Cardiac fibroblast (primary cell): ENCODE measurements around the gene FASTKD3.

Experiments used
- DNase-seq, 2 donors: peaks; one replicate each; pipeline versions ENCODE4 v3.0.0 to v3.0.0-alpha.2; 2010; ENCODE audit warnings: low read depth in 2 of 2
- H3K4me3 ChIP-seq, 2 donors: replicated peaks in 1 of 2; 1 replicate in 1 of 2; 2 replicates in 1 of 2; pipeline ENCODE4 v1.5.1; 2011; ENCODE audit warnings: low read depth in 2 of 2, low read length in 2 of 2, mild to moderate bottlenecking in 2 of 2, moderate library complexity in 1 of 2
- CTCF ChIP-seq: IDR thresholded peaks from one replicate; pipeline ENCODE4 v1.5.1; 2011; ENCODE audit warnings: low read depth, mild to moderate bottlenecking, low read length, inconsistent platforms

FASTKD3 gene

DNA sequence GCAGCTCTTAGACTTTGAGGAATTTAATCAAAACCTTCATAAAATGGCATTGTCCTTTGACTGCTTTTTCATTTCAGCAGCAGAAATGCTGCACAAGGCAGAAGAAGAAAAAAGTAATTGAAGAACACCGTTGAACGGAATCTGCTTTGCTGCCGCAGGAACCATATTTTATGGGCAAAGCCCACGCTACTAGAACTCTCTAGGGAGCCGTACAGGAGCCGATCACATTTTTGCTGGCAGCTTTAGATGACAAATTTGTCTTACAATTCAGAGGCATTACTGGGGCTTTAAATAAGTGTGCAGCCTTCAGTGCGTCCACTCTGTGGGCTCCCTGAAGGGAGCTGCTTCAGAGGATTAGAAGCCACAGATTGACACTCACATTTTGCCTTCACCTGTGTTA is 23.3 kb downstream of the FASTKD3 start:
- TF ChIP-seq CTCF: no peak
- no peak for DNase-seq
- no peak overlapping the region for H3K4me3 ChIP-seq

GRCh38 chr5:7844901-7845300 is 23.9 kb downstream of the FASTKD3 start:
- no peak overlapping the region for H3K4me3 ChIP-seq
- no peak for TF ChIP-seq CTCF
- no peak for DNase-seq

DNA sequence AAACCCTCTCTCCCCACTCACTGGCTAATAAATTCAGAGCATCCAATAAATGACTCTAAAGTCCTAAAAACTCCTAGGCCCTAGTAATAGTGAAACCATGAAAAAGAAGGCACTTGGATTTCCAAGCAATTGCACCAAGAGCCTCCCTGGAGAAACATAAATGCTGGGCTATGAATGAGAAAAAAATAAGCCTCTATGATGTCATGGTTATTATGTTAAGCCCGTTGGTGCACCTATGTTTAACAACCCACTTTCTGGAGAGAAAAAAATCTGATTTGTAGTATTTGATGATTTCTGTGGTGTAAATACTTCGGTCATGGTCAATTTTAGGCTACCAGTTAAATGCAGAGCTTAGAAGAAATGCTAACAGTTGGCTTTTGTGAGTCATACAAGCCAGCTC is 26.3 kb downstream of the FASTKD3 start:
- H3K4me3 ChIP-seq: no peak overlapping the region
- no peak for DNase-seq
- no peak for TF ChIP-seq CTCF

GRCh38 chr5:7837403-7837802 is 31.4 kb downstream of the FASTKD3 start:
- TF ChIP-seq CTCF: no peak
- DNase-seq: no peak

DNA sequence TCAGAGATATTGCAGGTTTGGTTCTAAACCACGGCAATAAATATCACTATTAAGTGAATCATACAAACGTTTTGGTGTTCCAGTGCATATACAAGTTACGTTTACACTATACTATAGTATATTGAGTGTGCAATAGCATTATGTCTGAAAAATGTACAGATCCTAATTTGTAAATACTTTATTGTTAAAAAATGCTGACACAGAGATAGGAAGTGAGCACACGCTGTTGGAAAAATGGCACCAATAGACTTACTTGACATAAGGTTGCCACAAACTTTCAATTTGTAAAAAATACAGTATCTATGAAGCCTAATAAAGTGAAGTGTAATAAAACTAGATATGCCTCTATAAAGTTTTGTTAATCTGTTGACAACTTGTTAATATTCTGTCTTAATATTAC is 33.8 kb downstream of the FASTKD3 start:
- TF ChIP-seq CTCF: no peak
- DNase-seq: no peak
- H3K4me3 ChIP-seq: no peak overlapping the region

More at GRCh38 chr5:7837403-7837802, 31.4 kb downstream of the FASTKD3 start:
- H3K4me3 ChIP-seq: no peak overlapping the region

DNA sequence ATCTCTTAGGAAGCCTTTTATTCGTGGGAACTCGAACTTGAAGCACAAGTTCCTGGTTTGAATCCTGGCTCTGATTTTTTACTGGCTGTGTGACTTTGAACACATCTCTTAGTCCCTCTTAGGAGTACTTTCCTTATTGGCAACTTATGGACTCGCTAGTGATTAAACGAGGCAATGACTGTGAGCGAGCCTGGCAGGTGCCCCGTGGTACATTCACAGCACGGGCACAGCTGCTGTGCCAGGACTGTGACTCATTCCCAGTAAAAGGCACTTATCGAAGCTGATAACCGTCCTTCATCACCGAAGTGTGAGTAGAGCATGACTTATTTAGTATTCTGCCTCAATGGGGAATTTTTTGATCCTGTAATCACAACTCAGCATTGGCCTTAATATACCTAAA is 40.6 kb downstream of the FASTKD3 start:
- no peak for TF ChIP-seq CTCF
- H3K4me3 ChIP-seq: no peak overlapping the region
- no peak for DNase-seq

GRCh38 chr5:7827610-7828009 is 41.2 kb downstream of the FASTKD3 start:
- no peak overlapping the region for H3K4me3 ChIP-seq
- DNase-seq: no peak
- TF ChIP-seq CTCF: no peak
